IMR-90 (cell line): ENCODE data around the gene CARM1. TPM values are rescaled to one million over a fixed set of nuclear protein-coding genes. Genes with fewer than 3 reads are reported as not detected.

Source experiments
- CHD1 ChIP-seq: IDR thresholded peaks from 2 replicates; pipeline ENCODE4 v1.6.1; 2012; ENCODE audit warnings: low read depth, low read length, improper control_type of control experiment
- RAD21 ChIP-seq: IDR thresholded peaks from 2 replicates; pipeline ENCODE4 v1.6.1; 2012; ENCODE audit warnings: low read length, improper control_type of control experiment
- polyA plus RNA-seq, 3 experiments: library from polyadenylated mRNA; depleted of rRNA; stranded (reverse); fragments of >200 nt; gene quantifications; 2 replicates each; pipeline ENCODE4 v1.2.3, GENCODE V29; 2012; ENCODE audit warnings: low replicate concordance in 1 of 3
- total RNA-seq: library from RNA; depleted of rRNA; stranded (reverse); fragments of >200 nt; gene quantifications from 2 replicates; pipeline ENCODE4 v1.2.3, GENCODE V29; 2012
- TF ChIP-seq, protein P1 (sequence below): fragments of 150-350 bp; IDR thresholded peaks from 2 replicates; pipeline ENCODE4 v1.6.1; 2017; ENCODE audit warnings: mild to moderate bottlenecking, antibody characterized with exemption, low read length, low read depth

Gene CARM1
- total and polyA plus RNA-seq, 2 of the 4 experiments (the other 2 are of a cell fraction): 20.3 to 67.1 TPM

GRCh38 chr19:10960314-10961072 is 89.1 kb downstream of the CARM1 start, which contains the start of gene SMARCA4 (continued):
- TF ChIP-seq, protein P1, sequence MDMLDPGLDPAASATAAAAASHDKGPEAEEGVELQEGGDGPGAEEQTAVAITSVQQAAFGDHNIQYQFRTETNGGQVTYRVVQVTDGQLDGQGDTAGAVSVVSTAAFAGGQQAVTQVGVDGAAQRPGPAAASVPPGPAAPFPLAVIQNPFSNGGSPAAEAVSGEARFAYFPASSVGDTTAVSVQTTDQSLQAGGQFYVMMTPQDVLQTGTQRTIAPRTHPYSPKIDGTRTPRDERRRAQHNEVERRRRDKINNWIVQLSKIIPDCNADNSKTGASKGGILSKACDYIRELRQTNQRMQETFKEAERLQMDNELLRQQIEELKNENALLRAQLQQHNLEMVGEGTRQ: peak; percentile 39; the same call in 1 of the 2 replicates
- TF ChIP-seq CHD1 (no peak), RAD21 (no peak)
